Hypothalamus (tissue), 51 donors: Measurements from ENCODE around the gene GRID1.
A peak's percentile ranks its signal among the peaks of the same experiment; 100 is the strongest.
"Not testable (repeated sequence)": the region's sequence is repeated elsewhere in the genome, so short reads cannot be mapped to it uniquely, and the experiment has no call there.

ENCODE experiments used
- DNase-seq, 51 donors: peaks; one replicate each; lab custom pipeline; 2025; lab: John Stamatoyannopoulos, UW

GRID1 gene

GRCh38 chr10:85995791-85996190 is 370.8 kb downstream of the GRID1 start:
- DNase-seq = peak in 17 of 51 donors; percentile 8 to 54 (median 17)

- no peak for DNase-seq
Measured at GRCh38 chr10:85993840-85994507, 372.6 kb downstream of the GRID1 start.

GRCh38 chr10:85993140-85993539 is 373.5 kb downstream of the GRID1 start:
- DNase-seq = no peak

GRCh38 chr10:85992324-85992723 is 374.3 kb downstream of the GRID1 start:
- no peak for DNase-seq

- no peak for DNase-seq
Measured at GRCh38 chr10:85986777-85987176, 379.8 kb downstream of the GRID1 start.

DNA sequence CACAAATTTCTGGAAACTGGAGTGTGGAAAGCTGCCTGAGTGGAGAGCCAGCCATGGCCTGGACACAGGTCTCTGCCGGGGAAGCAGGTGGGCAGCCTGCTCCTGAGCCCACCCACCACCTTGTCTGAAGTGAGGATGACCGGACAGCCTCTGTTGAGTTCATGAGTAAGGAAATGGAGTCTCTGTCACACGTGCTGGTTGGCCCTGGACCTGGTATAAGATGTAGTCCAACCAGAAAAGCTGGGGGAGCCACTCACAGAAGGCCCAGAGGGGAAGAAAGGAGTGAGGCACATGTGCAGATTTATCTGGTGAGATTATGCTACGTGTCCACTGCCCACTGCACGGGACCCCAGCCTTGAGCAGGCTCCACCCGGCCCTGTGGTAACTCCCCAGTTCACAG is 383.5 kb downstream of the GRID1 start:
- DNase-seq = no peak

DNA sequence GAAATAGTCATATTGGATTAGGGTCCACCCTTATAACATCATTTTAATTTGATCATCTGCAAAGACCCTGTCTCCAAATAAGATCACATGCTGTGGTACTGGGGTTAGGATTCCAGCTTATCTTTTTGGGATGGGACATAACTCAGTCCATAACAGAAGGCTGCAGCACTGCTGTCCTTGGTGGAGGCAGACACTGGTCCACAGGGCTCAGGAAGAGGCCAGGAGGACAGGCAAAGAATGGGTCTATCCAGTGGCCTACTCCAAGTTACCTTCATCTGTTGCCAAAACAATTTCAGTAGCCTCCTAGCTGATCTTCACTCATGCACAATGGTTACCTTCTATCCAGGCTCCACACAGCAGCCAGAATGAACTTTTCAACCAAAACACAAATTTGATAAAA is 387.0 kb downstream of the GRID1 start:
- DNase-seq = no peak

DNA sequence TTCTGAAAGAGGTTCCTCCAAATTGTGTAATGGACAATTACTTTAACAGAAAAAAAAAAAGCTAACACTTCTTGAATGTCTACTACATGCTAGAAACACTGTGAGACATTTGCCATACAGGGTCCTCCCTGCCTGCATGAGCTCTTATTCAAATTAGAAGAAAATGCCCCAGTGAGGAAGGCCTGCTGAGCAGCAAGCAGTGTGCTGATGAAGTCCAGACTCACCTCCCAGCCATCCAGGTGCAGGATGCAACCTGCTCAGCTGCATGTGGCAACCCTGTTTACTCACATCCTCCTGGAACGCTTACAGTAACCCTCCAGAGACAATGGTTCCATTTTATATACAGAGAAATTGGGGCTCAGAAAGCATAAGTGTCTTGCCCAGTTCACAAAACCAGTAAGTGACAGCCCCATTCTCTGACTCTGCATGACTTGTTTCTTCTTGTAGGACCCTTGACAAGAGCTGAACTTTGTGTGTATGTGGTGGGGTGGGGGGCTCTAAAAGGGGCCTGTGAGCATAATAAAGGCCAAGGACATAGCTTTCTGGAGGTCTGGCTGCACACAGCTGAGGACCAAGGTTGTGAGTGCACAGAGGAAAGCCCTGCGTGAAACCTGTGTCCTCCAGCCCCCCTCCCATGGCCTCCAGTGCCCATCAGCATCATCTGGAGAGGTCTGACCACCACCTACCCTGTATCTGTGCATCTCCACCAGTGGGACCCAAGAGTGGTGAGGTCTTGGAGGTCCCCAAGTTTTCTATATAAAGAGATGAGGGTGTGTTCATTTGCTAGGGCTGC is 387.8 kb downstream of the GRID1 start:
- no peak for DNase-seq

DNA sequence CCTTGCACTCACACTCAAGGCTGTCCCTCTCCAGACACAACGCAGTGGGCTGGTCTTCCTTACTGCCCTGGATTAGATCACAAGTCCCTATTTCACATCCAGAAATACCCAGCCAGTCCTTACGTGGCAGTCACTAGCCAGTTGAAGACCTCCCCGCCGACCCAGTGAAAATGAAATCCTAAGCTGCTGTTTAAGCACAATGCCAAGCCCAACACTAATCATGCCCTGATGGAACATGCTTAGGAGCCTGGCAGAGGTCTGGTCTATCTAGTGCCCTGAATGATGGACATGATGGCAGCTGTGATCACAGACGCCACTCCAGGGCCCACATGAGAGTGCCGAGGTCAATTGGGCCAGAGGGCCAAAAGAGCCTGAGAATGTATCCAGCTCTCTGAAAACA is 389.0 kb downstream of the GRID1 start:
- no peak for DNase-seq

DNA sequence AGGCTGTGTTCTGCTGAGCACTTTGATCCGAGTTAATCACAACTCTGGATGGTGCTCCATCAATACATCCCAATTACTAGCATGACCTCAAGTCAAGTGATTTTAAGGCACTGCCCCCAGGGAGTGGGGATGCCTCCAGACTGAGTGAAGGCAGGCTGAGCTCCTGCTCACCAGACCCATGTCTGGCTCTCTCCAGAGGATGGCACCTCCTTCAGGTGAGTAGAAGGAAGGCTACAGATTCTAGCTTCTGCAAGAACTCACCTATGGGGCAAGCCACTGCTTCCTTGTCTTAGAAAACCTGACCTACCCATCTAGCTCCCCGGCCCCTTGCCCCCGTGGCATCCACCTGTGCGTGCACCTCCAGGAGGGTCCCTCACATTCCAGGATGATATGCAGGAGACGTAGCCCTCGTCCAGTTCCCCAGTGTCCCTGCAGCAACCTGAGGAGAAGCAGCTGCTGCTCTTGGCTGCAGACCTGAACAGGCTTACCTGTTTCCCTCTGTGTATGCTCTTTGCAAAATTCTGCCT is 390.3 kb downstream of the GRID1 start:
- no peak for DNase-seq

GRCh38 chr10:85971494-85971893 is 395.1 kb downstream of the GRID1 start:
- no peak for DNase-seq

DNA sequence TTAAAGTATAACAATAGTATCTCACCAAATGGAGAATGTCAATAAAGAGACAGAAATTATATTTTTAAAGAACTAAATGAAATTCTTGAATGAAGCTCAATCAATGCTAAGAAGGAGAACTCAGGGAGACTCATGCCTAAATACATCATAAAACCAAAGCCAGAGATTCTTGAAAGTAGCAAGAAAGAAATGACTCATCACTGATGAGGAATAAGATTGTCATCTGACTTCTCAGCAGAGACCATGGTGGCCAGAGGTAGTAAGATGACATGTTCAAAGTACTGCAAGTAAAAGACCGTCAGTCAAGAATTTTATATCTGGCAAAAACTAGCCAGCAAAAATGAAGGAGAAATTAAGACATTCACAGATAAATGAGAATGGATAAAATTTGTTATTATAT is 399.0 kb downstream of the GRID1 start:
- DNase-seq = no peak

- no peak for DNase-seq
Measured at GRCh38 chr10:85961479-85962067, 405.0 kb downstream of the GRID1 start.

DNA sequence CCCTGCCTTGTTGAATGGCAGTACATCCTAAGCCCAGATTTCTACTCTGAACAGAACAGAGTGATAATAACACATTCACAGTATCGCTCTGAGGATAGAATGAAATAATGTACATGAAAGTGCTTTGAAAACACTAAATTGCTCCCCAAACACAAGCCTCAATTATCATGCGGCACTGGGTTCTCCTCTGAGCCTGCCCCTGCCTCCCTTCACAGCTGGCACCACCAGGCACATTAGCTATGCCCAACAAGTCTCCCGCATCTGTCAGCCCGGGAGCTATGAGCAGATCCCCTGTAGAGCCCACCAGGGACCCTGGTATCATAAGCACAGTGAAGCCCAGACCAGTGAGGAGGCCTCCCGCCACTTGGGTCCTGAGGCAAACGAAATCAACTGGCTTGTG is 405.5 kb downstream of the GRID1 start:
- DNase-seq = peak in 2 of 51 donors; percentile 3 to 18

DNA sequence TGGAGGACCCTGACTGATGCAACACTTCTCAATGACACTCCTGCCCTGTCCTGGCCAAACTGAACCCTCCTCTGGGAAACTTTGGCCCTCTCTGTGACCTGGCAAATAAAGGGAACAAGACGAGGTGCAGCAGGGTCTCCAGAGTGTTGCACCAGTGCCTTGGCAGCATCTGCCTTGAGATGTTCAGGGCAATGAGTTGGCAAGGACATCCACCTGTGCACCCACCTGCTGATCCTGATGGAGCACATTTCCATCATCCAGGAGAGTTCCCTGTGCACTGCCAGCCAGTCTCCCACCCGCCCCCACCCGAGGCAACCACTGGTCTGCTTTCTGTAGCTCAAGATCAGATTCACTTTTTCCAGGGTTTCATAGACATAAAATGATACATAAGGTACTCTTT is 407.4 kb downstream of the GRID1 start:
- no peak for DNase-seq

GRCh38 chr10:85950921-85951320 is 415.7 kb downstream of the GRID1 start:
- no peak for DNase-seq

DNA sequence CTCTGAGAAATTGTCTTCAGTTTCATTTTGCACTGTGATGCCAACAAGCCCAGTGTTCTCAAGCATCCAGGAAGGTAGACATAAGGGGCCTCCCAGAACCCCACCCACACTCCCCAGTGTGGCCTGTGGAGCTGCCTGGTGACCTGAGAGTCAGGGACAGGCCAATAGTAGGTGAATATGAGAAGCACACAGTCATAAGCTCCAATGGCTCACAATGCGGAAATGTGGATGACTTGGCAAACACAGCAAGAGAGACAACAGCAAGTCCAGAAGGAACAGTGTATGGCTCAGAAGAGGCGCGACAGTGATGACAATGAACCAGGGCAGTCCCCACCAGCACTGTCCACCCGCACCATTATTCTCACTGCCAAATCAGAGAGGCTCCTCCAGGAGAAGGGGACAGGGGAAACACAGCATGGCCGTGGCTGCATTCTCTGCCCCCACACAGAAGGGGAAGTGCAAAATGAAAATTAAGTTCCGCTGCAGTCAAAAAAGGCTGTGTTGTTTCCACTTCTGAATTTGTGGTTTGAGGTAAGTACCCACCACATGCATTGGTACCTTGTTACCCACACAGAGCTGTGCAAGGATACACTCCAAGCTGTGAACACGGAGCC is 419.8 kb downstream of the GRID1 start:
- no peak for DNase-seq

DNA sequence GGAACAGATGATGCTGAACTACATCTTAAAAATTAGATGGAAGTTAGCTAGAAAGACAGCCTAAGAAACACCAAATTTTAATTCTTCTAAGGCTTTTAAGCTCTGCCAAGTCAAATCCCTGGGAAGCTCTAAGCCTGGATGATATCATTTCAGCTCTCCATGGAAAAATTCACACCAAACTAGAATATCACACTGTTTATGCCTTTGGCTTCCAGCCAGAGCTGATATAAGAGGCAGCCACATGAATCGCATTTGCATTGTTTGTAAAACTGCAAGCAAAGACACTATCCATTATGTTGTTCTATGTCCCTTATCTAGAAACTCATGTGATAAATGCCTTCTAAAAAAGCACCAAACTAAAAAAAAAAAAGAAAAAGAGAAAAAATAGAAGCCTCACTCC is 430.4 kb downstream of the GRID1 start:
- DNase-seq = no peak

DNA sequence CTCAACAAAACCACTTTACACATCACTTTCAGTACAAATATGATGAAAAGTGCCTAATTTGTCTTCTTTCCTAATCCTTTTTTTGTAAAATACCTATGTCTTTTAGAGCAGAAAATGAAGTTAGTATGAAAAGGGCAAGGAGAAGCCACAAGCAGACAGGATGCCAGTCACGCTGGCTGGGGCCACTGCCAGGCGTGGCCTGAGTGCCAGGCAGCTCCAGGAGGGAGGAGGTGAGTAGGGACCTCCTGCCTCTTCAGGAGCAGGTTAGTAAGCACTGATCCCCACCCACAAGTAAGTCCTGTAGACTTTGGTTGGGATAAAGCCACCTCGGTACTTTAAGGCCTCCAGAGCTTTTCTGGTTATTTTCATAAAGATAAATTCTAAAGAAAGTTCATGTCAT is 432.0 kb downstream of the GRID1 start:
- no peak for DNase-seq

- DNase-seq = not testable (repeated sequence)
Measured at GRCh38 chr10:85929993-85930392, 436.6 kb downstream of the GRID1 start.

DNA sequence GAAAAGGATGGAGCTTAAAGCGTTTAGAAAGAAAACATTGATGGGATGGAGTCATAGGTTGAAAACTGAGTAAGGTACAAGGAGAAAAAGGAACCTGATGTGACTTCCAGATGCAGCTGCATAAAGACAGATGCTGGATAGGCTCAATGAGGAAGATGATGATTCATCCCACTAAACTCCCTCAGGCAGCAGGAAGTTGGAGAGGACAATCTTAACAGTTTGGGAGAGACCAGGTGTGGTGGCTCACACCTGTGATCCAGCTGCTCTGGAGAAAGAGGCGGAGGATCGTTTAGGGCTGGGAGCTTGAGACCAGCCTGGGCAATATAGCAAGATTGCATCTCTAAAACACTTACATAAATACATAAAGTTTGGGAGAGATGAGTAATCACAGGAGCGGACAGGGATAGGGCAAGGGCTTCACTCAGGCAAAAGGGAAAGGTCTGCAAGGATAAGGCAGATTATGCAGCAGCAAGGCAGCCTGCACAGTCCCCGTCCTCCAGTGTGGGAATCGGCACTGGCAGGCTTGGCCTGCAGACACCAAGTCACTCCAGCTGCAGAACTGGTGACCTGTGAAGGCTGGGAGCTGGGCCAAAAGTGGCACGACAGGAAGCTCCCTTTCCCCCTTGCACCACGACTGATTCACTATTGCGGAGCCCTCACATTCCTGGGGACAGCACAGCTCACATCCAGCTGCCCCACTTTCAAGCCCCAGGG is 438.5 kb downstream of the GRID1 start:
- DNase-seq = peak in 19 of 51 donors; percentile 4 to 51 (median 32)
